ENCODE data around the gene SRGAP3. TPM values are rescaled to one million over a fixed set of nuclear protein-coding genes. Genes with fewer than 3 reads are reported as not detected.

The SRGAP3 gene
- total and polyA plus RNA-seq, 2 experiments from 2014 or later = 6.0 to 15.7 TPM

DNA sequence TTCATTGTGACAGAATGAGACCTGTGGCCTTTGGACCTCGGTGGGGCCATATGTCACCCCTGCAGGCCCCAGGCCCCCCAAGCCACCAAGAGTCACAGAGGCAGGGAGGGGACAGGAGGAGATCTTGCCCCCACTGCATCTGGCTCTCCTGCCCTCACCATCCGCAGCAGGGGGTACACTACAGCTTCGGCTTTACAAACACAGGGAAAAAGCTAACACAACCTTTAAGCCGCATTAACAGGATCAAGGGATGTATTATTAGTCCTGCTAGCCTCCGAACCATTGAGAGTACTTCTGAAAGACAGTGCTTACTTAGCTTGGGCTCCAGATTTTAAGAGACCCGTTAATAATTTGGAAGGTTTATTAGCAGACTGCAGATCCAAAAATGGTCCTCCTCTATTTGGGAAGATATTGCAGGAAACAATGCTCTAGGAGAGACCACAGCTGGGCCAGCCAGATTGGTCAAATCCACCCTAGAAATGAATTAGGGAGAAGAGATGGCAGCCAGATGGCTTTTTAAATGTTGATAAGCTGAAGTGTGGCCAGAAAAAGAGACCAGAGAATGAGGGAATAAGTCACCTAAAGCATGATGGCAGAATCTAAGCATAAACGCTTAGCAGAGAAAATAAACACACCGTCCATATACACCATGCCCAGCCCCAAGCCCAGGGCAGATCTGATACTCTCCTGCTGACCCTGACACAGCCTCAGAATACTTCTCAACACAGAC is 31.5 kb downstream of the SRGAP3 start:
- no peak overlapping the region for H3K27ac ChIP-seq
- no peaks in the 10 kb centered on the region for H3K4me1 ChIP-seq (ENCODE audit: low read depth)
- TF ChIP-seq, protein P1, sequence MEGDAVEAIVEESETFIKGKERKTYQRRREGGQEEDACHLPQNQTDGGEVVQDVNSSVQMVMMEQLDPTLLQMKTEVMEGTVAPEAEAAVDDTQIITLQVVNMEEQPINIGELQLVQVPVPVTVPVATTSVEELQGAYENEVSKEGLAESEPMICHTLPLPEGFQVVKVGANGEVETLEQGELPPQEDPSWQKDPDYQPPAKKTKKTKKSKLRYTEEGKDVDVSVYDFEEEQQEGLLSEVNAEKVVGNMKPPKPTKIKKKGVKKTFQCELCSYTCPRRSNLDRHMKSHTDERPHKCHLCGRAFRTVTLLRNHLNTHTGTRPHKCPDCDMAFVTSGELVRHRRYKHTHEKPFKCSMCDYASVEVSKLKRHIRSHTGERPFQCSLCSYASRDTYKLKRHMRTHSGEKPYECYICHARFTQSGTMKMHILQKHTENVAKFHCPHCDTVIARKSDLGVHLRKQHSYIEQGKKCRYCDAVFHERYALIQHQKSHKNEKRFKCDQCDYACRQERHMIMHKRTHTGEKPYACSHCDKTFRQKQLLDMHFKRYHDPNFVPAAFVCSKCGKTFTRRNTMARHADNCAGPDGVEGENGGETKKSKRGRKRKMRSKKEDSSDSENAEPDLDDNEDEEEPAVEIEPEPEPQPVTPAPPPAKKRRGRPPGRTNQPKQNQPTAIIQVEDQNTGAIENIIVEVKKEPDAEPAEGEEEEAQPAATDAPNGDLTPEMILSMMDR (IDR thresholded peaks at IDR 0.05; ENCODE audit: low read depth, low read length) = no peak

DNA sequence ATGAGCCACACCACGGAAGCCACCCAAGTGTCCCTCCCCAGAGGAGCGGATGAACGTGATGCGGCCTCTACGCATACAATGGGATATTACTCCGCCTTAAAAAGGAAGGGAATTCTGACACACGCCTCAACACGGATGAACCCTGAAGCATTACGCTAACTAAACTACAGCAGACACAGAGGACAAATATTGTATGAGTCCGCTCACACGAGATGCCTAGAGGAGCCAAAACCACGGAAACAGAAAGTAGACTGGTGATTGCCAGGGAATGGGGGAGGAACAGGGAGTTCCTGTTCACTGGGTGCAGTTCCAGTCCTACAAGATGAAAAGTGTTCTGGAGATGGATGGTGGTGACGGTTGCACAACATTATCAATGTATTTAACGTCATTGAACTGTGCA is 32.7 kb downstream of the SRGAP3 start:
- no peak overlapping the region for H3K27ac ChIP-seq
- H3K4me3 ChIP-seq = no peak overlapping the region
- H3K27me3 ChIP-seq = no peaks in the 10 kb centered on the region
- peak in 1 of 2 donors; percentile 35 for DNase-seq (ENCODE audit: low read depth in 1 of 2, low spot score in 1 of 2)
- no peaks in the 10 kb centered on the region for H3K36me3 ChIP-seq
- TF ChIP-seq, protein P1 (IDR thresholded peaks at IDR 0.05; ENCODE audit: low read depth, low read length) = no peak
- H3K4me1 ChIP-seq (ENCODE audit: low read depth) = no peaks in the 10 kb centered on the region
- no peaks in the 10 kb centered on the region for H3K9me3 ChIP-seq (ENCODE audit: low read depth)

More for the DNA sequence above, 31.5 kb downstream of the SRGAP3 start:
- Histone ChIP-seq H3K9me3 (ENCODE audit: low read depth) (no peaks in the 10 kb centered on the region), H3K4me3 (no peak overlapping the region), H3K36me3 (no peaks in the 10 kb centered on the region), H3K27me3 (no peaks in the 10 kb centered on the region)
- no peak for DNase-seq (ENCODE audit: low read depth in 1 of 2, low spot score in 1 of 2)

DNA sequence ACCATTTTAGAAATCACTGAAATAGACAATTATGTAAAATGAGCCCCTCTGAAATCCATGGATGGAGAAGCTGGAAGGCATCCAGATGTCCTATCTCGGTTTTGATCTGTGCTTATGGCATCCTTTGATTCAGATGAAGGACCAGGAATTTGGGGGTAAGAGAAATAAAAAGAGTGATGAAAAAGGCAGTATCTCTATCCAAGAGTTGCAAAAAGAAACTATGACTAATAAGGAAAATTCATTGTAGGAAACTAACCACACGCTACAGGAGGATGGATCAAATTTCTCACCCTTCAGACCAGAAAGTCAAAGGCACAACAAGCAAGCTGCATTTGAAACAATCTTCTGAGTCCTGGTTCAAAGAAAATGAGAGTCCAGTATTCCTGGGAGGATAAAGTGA is 34.8 kb downstream of the SRGAP3 start:
- no peaks in the 10 kb centered on the region for H3K36me3 ChIP-seq
- TF ChIP-seq, protein P1 (IDR thresholded peaks at IDR 0.05; ENCODE audit: low read depth, low read length) = no peak
- H3K4me1 ChIP-seq (ENCODE audit: low read depth) = no peaks in the 10 kb centered on the region
- peak in 1 of 2 donors; percentile 72 for DNase-seq (ENCODE audit: low read depth in 1 of 2, low spot score in 1 of 2)
- H3K27me3 ChIP-seq = no peaks in the 10 kb centered on the region
- no peaks in the 10 kb centered on the region for H3K9me3 ChIP-seq (ENCODE audit: low read depth)
- no peak overlapping the region for H3K27ac ChIP-seq
- no peak overlapping the region for H3K4me3 ChIP-seq

DNA sequence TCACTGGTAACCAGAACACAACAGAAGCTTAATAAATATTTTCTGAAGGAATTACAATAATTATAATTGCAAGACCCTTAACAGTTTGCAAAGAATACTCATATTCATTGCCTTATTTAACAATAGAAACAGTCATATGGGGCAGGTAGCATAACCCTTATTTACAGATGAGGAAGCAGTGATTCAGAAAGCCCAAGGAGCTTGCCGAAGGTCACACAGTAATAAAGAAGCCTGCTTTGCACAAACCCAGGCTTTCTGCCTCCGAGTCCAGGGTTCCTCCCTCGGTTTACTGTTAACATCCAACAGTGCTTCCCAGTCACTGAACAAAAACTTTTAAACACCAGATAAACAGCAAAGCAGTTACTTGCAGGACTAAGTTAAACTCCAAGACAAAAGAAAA is 35.3 kb downstream of the SRGAP3 start:
- DNase-seq (ENCODE audit: low read depth in 1 of 2, low spot score in 1 of 2) = no peak
- Histone ChIP-seq H3K9me3 (ENCODE audit: low read depth) (no peaks in the 10 kb centered on the region), H3K4me3 (no peak overlapping the region), H3K27me3 (no peaks in the 10 kb centered on the region), H3K36me3 (no peaks in the 10 kb centered on the region), H3K27ac (no peak overlapping the region), H3K4me1 (ENCODE audit: low read depth) (no peaks in the 10 kb centered on the region)
- TF ChIP-seq, protein P1 (IDR thresholded peaks at IDR 0.05; ENCODE audit: low read depth, low read length) = no peak

DNA sequence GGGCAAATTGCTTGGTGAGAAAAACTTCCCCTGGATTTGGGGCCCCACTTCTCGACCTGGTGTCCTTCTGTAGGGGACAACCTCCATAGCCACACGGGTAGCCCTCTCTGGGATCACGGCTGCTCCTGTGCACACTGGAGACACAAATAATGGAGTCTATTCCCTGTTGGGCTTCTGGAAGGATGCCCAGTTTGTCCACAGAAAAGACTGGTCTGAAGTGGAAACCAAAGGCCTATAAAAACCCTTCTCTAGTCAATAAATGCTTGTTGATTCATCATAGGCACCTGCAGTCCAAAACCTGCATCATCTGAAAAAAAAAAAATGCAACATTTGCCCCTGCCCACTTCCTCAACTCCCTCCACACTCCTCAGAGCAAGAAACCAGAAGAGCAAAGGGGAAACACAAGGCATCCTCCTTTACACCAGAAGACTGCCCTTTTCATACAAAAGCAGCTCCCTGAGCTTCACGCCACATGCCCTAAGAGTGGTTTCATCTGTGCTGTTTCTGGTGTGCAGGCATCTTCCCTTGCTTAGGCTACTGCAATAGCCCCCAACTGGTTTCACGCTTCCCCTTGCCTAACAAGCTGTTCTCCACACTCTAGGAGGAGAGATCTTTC is 36.3 kb downstream of the SRGAP3 start:
- Histone ChIP-seq H3K4me3 (no peak overlapping the region), H3K27ac (no peak overlapping the region), H3K27me3 (no peaks in the 10 kb centered on the region), H3K9me3 (ENCODE audit: low read depth) (no peaks in the 10 kb centered on the region), H3K4me1 (ENCODE audit: low read depth) (no peaks in the 10 kb centered on the region), H3K36me3 (no peaks in the 10 kb centered on the region)
- DNase-seq (ENCODE audit: low read depth in 1 of 2, low spot score in 1 of 2) = no peak
- TF ChIP-seq, protein P1 (IDR thresholded peaks at IDR 0.05; ENCODE audit: low read depth, low read length) = no peak
